GM19099 (cell line): ENCODE results near the gene BRMS1.

Experiments used
- POLR2A ChIP-seq: IDR thresholded peaks from 3 replicates; pipeline ENCODE4 v1.6.1; 2011; ENCODE audit warnings: low read depth; ENCODE audit not compliant: insufficient read length; ENCODE audit errors: extremely low read depth

Gene BRMS1

GRCh38 chr11:66318600-66318970, 26.3 kb downstream of the BRMS1 start:
- TF ChIP-seq POLR2A: no peak

- TF ChIP-seq POLR2A: no peak
Observed at GRCh38 chr11:66317723-66318599, 26.9 kb downstream of the BRMS1 start.

GRCh38 chr11:66317322-66317722, 27.6 kb downstream of the BRMS1 start:
- TF ChIP-seq POLR2A: peak; percentile 41

GRCh38 chr11:66316849-66317251, 28.1 kb downstream of the BRMS1 start, which contains the start of gene CD248:
CD248 (minus strand) TSS chr11:66317044; CDS start chr11:66317027, 17 bp downstream.
- TF ChIP-seq POLR2A: no peak

GRCh38 chr11:66315921-66316811, 28.7 kb downstream of the BRMS1 start:
- no peak for TF ChIP-seq POLR2A

DNA sequence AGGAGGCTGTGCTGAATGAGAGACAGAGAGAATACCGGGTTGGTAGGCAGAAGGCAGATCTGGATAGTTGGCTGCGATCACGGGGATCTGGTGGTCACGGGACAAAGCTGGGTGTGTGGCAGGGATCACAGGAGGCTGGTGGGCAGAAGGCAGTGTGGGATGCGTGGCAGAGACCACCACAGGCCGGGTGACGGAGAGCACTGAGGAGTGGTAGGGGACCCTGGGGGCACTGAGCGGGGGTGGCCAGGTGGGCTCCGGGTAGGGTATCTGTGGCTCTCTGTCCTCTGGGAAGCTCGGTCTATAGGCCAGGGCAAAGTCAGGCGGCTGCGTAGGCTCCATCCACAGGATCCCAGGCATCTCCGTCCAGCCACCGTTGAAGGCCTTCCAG, 29.4 kb downstream of the BRMS1 start:
- TF ChIP-seq POLR2A: no peak

GRCh38 chr11:66314561-66315497, 30.1 kb downstream of the BRMS1 start:
- no peak for TF ChIP-seq POLR2A

DNA sequence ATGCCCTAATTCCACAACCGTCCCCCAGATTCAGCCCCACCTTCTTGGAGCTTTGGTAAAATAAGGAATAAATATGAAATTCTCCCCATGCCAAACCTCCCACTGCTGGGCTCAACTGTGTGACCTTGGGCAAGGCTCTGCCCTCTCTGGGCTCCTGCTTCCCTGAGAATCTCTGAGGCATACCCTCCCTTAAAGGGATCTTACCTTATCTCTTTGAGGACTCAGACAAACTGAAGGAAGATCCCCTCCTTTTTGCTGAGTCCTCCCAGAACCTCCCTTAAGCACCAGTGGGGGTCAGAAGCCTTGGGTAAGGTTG, 30.8 kb downstream of the BRMS1 start:
- no peak for TF ChIP-seq POLR2A

- no peak for TF ChIP-seq POLR2A
Observed at GRCh38 chr11:66313321-66314185, 31.4 kb downstream of the BRMS1 start.

DNA sequence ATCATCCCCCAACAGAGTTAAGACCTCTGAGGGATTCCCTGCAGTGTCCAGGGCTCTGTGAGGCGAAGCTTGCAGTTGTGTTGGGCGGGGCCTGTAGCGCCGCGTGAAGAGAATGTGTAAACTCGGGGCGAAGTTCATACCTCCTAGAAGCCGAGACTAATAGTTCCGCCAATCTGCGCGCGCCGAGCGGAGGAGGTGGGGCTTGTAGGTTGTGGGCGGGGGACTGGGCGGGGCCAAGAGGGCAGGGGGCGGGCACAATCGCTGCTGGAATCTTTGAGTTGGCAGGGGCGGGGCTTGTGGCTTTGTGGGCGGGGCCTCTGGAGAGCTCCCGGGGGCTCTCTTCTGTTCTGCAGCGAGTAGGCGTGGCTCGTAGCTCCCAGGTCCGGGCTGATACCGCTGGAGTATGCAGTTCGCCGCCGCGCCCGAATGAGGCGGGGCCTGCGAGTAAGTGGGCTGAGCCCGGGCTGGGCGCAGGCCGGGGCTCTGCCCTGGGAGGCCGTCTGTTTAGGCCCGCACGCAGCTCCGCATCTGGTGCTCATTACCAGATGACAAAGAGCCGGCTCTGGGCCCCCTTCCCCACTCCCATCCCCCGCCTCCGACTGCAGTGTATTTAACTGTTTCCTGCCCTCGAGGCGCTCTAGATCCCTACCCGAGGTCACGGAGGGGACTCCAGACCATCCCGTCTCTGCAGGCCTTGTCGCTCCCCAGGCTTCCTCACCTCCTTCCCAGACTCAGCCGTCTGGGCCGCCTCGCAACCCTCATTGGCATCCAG, 32.2 kb downstream of the BRMS1 start:
- peak; percentile 31 for TF ChIP-seq POLR2A

GRCh38 chr11:66311965-66312548, 32.8 kb downstream of the BRMS1 start:
- TF ChIP-seq POLR2A: no peak

DNA sequence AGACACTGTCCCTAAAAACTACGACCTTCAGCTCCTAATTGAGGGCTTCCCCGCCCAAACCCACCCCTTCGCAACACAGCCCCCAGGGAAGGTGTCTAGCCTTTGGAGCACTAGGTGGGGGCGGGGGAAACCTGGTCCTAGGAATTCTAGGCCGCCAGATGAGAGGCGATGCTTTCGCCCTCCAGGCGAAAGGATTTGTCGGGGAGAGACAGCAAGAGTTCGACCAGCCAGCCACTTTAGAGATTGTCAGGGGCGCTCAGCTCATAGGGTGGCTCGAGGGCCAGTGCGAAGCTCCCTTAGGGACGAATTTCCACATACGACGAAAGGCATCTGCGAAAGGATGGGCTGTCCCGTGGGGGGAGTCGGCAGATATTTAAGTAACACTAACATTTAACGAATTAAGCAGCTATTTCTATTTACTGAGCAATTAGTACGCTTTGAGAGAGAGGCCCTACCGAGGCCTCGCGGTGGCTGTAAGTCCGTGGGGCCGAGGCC, 33.4 kb downstream of the BRMS1 start:
- no peak for TF ChIP-seq POLR2A

- TF ChIP-seq POLR2A: no peak
Observed at GRCh38 chr11:66310324-66310723, 34.6 kb downstream of the BRMS1 start.

- TF ChIP-seq POLR2A: no peak
Observed at GRCh38 chr11:66309475-66309874, 35.4 kb downstream of the BRMS1 start.
